Fibroblast of skin of left quadriceps (primary cell): ENCODE data around the gene COL23A1.

Experiments
- DNase-seq, 2 experiments: peaks; one replicate each; pipeline ENCODE4 v3.0.0-alpha.2; 2013; ENCODE audit warnings: low read depth in 2 of 2

The COL23A1 gene

GRCh38 chr5:178590141-178590923 is at the start of gene COL23A1:
TSS of gene COL23A1 (minus strand) at chr5:178590393.
- peak in 1 of 2 experiments; percentile 15 for DNase-seq

- no peak for DNase-seq
These were observed 47.3 kb upstream of the COL23A1 start for GRCh38 chr5:178637356-178638074.

DNA sequence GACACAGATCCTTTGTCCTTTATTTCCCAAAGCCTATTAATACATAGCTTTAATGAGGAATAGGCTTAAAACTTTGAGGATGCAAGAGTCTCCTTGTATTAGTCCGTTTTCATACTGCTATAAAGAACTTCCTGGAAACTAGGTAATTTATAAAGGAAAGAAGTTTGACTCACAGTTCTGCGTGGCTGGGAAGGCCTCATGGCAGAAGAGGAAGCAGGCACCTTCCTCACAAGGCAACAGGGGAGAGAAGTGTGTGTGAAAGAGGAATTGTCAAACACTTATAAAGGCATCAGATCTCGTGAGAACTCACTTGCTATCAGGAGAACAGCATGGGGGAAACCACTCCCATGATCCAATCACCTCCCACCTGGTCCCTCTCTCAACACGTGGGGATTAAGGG is 42.1 kb upstream of the COL23A1 start:
- no peak for DNase-seq

DNA sequence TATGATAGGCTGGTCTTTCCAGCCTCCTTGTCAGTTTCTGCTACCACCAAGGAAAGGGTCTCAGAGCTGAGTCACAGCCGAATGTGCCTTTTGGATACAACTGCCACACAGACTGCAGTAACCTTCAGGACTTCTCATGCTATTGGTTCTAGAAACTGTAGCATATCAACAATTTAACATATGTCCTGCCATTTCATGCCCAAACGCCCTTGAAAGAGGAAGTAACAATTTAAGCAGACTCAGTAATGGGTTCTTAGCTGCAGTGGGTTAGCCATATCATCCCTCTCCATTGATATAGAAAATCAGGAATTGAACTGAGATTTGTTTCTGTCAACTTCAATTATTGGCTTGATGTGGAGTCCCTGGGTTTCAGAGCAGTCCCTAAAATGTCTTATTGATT is 40.8 kb upstream of the COL23A1 start:
- no peak for DNase-seq

GRCh38 chr5:178630475-178630930 is 40.3 kb upstream of the COL23A1 start:
- DNase-seq, result no peak

GRCh38 chr5:178627259-178627598 is 37.0 kb upstream of the COL23A1 start:
- DNase-seq, result no peak

GRCh38 chr5:178626484-178627258 is 36.5 kb upstream of the COL23A1 start, which contains the start of gene CLK4:
TSS of gene CLK4 (minus strand) at chr5:178627050. CDS start at chr5:178623416, 3,634 bp downstream.
- peak; percentile 86 to 87 for DNase-seq

DNA sequence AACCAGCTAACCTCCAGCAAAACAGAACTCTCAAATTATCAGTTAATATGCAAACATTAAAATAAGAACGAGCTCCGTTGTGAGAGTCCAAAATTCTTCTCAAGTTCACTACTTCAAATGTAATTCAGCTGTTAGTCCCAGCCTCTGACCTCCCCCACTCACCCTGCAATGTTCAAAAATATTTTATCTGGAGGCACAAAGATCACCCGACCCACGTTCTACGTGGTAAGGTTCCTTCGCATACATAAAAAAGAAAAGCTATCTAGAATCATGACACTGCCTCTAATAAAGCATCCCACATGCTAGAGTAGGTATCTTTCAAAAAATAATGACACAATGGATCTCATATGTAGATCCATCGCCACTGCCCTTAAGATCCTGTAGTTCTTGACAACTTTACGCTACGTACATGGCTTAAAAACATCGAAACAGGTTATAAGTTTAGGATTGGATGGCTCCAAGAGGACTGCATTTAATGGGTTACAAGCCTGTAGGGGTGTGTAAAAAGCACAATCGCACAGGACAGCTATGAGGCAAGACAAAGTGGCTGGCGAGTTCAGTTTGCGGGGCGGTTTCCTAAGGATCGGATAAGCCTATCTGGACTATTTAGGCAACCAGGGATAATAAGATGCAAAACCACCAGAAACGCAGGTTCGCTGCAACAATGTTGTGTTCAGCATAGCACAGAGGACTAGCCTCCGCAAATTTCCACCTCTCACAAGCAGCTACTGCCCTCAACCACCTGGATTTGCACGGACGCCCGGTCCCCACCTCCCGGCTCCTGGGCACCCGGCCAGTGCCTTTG is 35.7 kb upstream of the COL23A1 start:
- no peak for DNase-seq

GRCh38 chr5:178624631-178625546 is 34.7 kb upstream of the COL23A1 start:
- DNase-seq, result no peak

- no peak for DNase-seq
These were observed 32.6 kb upstream of the COL23A1 start for GRCh38 chr5:178622679-178623247.

DNA sequence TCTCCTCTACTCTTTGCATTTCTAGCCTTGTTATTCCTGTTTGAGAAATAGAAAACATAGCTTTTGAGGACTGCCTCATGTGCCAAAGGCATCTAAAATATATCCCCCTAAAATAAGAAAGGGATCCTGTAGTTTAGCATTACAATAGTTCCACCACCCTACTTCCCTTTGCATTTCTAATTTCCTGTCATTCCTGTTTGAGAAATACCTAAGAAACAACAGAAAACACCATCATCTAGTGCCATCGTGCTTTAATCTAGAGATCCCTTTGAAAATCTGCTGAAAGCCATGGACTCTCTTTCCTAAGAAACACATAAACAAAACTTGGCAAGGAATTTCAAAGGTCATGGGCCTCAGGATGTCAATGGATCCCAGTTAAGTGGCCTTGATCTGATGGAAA is 29.2 kb upstream of the COL23A1 start:
- DNase-seq, result no peak

DNA sequence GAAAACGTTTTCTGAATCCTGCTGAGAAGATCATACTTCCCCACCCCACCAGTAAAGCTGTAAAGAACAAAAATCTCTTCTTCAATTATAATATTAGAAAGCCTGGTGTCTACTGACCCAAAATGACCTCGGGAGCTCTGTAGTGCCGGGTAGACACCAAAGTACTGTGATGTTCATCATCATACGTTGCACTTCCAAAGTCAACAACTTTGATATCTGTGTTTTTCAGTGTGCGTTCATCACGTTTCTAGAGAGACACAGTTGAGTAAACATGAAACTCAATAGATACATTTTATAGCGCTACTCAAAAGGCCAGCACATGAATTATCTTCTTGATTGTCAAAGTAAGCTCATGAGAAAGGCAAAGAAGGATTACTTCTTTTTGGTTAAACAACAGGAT is 22.1 kb upstream of the COL23A1 start:
- DNase-seq, result no peak

DNA sequence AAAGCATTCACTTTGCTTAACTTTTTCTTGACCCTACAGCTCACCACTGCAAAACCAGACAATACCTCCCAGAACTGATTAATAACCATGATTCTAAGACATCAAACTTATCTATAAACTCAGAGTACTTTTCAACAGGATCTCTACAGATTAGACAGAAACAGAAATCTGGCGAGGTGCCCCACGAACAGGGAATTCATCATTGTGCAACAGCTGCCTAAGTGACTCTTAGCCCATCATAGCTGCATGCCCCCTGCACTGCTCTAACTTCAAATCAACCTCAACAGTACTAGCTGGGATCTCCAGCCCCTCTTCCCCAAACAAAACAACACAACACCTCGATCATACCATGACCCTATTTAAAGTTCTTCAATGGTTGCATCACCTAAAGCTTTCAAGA is 16.1 kb upstream of the COL23A1 start:
- DNase-seq, result no peak

DNA sequence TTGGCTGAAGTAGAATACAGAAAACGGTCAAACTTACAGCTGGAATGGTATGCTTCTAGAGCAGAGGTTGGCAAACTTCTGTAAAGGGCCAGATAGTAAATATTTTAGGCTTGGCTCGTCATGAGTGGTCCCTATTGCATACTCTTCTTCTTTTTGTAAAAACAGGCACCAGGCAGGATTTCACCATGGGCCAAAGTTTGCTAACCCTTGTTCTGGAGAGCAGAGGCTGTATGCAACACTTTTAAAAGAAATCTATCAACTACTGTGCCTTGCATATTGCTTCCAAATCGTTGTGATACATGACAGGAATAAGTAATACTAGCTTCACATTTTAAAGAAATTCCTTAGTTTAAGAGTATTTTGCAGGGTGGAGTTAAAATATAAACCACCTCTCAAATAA is 15.6 kb upstream of the COL23A1 start:
- no peak for DNase-seq

- DNase-seq, result no peak
These were observed 12.6 kb upstream of the COL23A1 start for GRCh38 chr5:178602752-178603151.

DNA sequence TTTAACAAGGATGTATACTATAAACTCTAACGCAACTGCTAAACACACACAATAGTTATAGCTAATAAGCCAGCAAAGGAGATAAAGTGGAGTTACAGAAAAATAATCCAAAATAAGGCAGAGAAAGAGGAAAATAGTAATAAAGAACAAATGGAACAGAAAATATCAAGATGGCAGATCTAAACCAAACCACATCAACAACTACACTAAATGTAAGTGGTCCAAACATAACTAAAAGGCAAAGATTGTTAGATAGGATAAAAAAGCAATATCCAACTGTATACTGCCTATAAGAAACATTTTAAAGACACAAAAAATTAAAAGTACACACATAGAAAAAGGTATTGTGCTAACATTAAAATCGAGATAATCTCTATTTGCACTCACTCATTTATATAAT is 5.6 kb upstream of the COL23A1 start:
- DNase-seq, result no peak

DNA sequence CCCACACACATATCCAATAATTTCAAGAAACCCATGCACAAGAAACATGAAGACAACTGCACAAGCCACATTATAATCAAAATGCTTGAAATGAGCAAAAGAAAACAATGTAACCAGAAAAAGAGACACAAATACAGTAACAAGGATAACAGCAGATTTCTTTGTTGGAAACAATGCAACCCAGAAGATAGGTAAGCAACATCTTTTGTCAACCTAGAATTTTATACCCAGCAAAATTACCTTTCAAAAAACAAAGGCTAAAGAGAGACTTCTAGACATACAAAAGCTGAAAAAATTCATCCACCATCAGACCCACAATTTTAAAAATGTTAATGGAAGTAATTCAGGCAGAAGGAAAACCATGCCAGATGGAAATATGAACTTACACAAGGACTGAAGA is 5.0 kb upstream of the COL23A1 start:
- no peak for DNase-seq

- DNase-seq, result no peak
These were observed 781 bp upstream of the COL23A1 start for GRCh38 chr5:178590924-178591423.

GRCh38 chr5:178589180-178590140 is 733 bp downstream of the COL23A1 start:
- DNase-seq, result no peak
